ENCODE measurements around the gene MUC7.
"Not testable (repeated sequence)": the region's sequence is repeated elsewhere in the genome, so short reads cannot be mapped to it uniquely, and the experiment has no call there.

The MUC7 gene

DNA sequence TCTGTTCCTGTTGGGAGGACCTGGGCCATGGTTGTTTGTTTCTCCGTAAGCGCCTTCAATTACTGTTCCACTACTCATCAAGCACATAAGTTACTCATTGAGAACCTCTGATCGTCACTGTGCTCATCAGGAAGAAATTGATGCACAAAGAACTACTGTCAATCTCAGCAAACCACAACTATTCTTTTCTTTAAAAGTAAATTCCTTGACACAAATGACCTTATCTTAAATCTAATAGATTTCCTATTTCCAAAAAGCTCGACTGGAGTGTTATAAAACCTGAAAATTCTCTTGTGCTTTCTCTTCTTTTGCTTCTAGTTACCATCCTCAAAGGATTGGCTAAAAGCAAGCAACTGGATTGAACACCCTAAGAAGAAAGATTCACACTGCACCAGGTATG is at the start of gene MUC7:
Gene MUC7 (plus strand): TSS at position 301 of the 400 bp plus-strand sequence. CDS start 1,825 bp downstream, outside the sequence.
- DNase-seq (ENCODE audit: low spot score) = peak; percentile 15

- DNase-seq (ENCODE audit: low spot score) = no peak
Measured at GRCh38 chr4:70425306-70425705, 46.7 kb upstream of the MUC7 start.

- DNase-seq (ENCODE audit: low spot score) = no peak
Measured at GRCh38 chr4:70426789-70427188, 45.2 kb upstream of the MUC7 start.

GRCh38 chr4:70437197-70437596 is 34.8 kb upstream of the MUC7 start:
- no peak for DNase-seq (ENCODE audit: low spot score)

DNA sequence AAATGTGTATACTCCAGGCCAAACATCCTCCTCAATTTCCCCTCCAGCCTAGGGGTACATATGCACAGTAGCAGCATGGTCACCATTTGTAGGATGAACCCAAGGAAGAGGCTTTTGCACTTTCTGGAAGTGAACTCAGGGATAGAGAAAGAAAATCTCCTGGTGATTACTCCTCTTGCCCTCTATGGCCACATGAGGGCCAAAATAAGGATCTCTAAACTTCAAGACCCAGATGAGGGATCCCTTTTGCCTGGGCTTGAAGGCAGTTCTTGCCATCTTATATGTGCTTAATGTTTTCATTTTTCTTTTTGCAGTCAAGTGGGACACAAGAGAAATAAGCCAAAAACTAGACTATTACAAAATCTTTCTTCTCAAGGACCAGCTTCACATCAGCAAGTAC is 29.5 kb upstream of the MUC7 start:
- no peak for DNase-seq (ENCODE audit: low spot score)

DNA sequence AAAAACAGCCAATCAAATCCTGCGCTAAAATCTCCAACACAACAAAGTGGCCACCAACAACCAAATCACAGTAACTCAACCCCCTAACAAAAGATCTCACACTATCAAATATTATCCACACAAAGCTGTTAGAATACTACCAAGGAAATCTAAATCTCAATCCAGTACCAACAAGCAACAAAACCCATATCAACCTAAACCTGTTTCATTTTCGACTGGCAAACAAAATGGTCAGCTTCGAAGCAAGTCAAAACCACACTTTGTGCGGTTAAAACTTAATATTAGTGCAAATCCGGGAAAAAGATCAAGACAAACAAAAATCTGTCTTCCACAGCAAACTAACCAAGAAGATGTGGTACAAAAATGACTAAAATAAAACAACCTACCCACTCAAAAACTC is 28.7 kb upstream of the MUC7 start:
- DNase-seq (ENCODE audit: low spot score) = no peak

DNA sequence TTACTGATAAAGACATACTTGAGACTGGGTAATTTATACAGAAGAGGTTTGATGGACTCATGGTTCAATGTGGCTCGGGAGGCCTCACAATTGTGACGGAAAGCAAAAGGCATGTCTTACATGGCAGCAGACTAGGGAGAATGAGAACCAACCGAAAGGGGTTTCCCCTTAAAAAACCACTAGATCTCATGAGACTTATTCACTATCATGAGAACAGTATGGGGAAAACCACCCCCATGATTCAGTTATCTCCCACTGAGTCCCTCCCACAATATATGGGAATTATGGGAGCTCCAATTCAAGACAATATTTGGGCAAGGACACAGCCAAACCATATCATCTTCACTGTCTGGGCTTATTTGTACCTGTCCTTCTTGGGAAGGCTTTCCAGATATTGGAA is 22.8 kb upstream of the MUC7 start:
- DNase-seq (ENCODE audit: low spot score) = no peak

- no peak for DNase-seq (ENCODE audit: low spot score)
Measured at GRCh38 chr4:70452946-70453345, 19.1 kb upstream of the MUC7 start.

GRCh38 chr4:70463335-70463734 is 8.7 kb upstream of the MUC7 start:
- DNase-seq (ENCODE audit: low spot score) = no peak

GRCh38 chr4:70473679-70474078 is 1.7 kb downstream of the MUC7 start:
- DNase-seq (ENCODE audit: low spot score) = no peak

- no peak for DNase-seq (ENCODE audit: low spot score)
Measured at GRCh38 chr4:70488748-70489147, 16.8 kb downstream of the MUC7 start.

GRCh38 chr4:70496231-70496630 is 24.2 kb downstream of the MUC7 start:
- DNase-seq (ENCODE audit: low spot score) = peak; percentile 39

DNA sequence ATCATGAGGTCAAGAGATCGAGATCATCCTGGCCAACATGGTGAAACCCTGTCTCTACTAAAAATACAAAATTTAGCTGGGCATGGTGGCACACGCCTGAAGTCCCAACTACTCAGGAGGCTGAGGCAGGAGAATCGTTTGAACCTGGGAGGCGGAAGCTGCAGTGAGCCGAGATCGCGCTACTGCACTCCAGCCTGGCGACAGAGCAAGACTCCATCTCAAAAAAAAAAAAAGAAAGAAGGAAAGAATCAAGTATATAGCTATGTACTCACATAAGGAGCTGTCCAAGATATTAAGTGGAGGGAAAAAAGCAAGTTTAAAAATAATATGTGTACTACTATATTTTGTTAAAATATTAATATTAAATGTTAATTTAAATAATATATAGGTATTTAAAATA is 29.8 kb downstream of the MUC7 start:
- not testable (repeated sequence) for DNase-seq (ENCODE audit: low spot score)

DNA sequence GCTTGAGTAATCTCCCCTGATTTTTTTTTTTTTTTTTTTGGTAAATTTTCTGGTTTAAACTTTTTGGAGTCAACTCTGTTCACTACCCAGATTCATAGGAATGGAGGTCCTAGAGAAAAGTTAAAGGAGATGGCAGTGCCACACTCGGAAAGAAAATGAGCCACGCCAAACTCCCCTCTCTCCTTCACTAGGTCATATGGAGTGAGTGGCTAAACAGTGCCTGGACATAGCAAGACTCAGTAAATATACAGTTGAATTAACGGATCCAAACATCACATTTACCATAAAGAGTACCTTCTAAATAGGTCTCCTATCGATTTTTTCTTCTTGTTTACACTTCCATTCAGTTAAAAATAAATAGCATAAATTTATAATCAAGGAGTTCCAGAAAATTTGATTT is 32.7 kb downstream of the MUC7 start:
- no peak for DNase-seq (ENCODE audit: low spot score)

DNA sequence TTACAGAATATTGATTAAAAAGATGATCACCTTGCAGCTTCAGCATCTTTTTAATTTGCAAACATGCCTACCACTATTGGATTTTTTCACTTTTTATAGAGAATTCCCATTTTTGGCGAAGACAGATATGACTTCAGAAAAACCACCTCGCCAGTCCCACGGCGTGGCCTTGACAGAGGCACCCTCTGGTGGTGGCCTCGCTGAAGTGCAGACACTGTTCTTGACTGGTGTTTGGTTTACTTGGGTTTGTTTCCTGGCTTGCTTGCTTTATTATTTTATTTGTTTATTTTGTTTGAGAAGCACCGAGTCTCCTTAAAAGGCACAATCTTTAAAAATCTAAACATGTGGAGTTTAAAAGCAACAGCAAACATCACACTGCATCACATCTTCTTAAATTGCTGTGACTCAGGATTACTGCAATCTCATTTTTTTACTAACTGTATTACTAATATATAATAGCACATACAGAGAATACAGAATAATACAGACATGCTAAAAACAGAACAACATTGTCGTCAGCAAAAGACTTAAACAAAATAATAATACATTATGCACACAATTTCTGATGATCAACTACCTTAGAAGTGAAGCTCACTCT is 33.3 kb downstream of the MUC7 start:
- peak; percentile 45 for DNase-seq (ENCODE audit: low spot score)

GRCh38 chr4:70508801-70509200 is 36.8 kb downstream of the MUC7 start:
- no peak for DNase-seq (ENCODE audit: low spot score)

DNA sequence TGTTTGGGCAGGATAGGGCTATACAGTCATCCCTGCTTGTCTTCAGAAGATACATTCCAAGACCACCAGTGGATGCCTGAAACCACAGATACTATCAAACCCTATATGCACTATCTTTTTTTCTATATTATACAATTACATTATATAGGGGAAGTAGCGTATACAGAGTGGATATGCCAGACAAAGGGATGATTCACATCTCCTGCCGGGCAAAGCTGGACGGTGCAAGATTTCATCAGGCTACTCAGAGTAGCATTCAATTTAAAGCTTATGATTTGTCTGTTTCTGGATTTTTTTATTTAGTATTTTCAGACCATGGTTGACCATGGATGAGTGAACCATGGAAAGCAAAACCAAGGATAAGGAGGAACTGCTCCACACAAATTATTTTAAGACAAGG is 39.4 kb downstream of the MUC7 start:
- no peak for DNase-seq (ENCODE audit: low spot score)

- no peak for DNase-seq (ENCODE audit: low spot score)
Measured at GRCh38 chr4:70515367-70516250, 43.6 kb downstream of the MUC7 start.

- no peak for DNase-seq (ENCODE audit: low spot score)
Measured at GRCh38 chr4:70518269-70518668, 46.3 kb downstream of the MUC7 start, which contains the start of gene AMTN. Gene AMTN (plus strand): TSS chr4:70518569. CDS start chr4:70518778, 209 bp downstream.

DNA sequence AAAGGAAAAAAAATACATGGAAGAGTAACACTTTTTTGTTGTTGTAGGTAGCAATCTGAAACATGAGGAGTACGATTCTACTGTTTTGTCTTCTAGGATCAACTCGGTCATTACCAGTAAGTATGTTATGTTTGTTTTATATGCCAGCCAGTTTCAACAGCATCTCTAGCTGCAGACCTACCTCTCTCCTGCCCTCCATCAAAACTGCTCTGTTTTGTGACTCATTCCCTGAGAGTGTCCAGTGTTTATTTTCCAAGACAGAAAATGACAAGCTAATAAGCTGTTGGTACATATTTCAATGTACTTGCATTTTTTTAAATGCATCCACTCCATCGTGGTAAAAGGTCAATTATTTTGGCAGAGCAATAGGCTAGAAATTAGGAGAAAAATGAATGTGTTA is 46.7 kb downstream of the MUC7 start:
- DNase-seq (ENCODE audit: low spot score) = no peak

DNA sequence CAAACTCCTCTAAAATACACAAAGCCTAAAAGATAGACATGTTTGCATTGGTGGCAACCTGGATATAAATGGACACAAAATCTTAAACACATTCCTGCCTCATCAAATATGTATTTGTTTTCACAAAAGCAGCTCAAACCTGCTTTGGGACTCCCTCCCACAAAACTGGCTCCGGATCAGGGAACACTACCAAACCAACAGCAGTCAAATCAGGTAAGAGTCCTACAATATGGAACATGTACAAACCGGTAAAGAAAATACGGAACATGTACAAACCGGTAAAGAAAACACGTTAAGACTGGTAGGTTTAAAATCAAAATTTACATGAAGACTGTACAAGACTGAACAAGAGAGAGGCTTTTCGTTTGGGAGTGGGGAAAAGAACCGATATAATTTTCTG is 50.6 kb downstream of the MUC7 start:
- DNase-seq (ENCODE audit: low spot score) = no peak

DNA sequence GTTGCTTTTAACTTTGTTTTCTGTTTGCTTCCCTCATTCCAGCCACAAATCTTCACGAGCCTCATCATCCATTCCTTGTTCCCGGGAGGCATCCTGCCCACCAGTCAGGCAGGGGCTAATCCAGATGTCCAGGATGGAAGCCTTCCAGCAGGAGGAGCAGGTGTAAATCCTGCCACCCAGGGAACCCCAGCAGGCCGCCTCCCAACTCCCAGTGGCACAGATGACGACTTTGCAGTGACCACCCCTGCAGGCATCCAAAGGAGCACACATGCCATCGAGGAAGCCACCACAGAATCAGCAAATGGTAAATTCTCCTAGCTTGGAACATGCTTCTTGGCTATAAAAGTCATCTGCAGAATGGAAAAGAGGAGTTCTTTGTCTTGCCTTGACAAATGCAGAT is 59.0 kb downstream of the MUC7 start:
- DNase-seq (ENCODE audit: low spot score) = no peak

DNA sequence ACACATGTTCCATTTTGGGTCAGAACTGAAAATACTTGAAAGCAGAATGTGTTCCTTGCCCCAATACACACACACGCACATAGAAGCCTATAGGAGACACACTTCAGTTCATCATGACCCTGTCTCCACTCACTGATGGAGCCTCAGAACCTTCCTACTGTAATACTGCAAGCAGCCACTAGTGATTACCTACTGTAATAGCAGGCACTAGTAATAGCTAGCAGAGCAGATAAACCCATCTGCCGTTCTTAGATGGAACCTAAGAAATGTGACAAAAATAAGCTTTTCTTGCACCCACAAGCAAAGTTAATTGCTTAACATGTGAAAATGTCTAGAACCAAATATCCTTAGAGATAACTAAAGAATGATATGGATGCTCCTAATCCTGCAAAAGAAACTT is 60.0 kb downstream of the MUC7 start:
- DNase-seq (ENCODE audit: low spot score) = no peak
